Prostate gland (tissue), 2 donors: ENCODE data around the gene PNMA1. TPM values are rescaled to one million over a fixed set of nuclear protein-coding genes. Genes with fewer than 3 reads are reported as not detected.

Experiments used
- DNase-seq: peaks from one replicate; pipeline ENCODE4 v3.0.0-alpha.2; 2019; ENCODE audit warnings: low spot score
- H3K27ac ChIP-seq, 2 donors: fragments of 200-600 bp; sonication (generic); 2 replicates each; pipeline ENCODE4 v1.5.1; 2017 to 2019
- H3K27me3 ChIP-seq: fragments of 200-600 bp; sonication (generic); replicated peaks from 2 replicates; pipeline ENCODE4 v1.5.1; 2019; ENCODE audit not compliant: insufficient read depth
- H3K36me3 ChIP-seq, 2 donors: fragments of 200-600 bp; sonication (generic); 1 replicate in 1 of 2; 2 replicates in 1 of 2; pipeline versions ENCODE4 v1.5.1 to v1.8.1; 2017 to 2019
- H3K4me1 ChIP-seq: fragments of 200-600 bp; sonication (generic); replicated peaks from 2 replicates; pipeline ENCODE4 v1.5.1; 2019
- H3K4me3 ChIP-seq, 2 donors: fragments of 200-600 bp; sonication (generic); 2 replicates each; pipeline ENCODE4 v1.5.1; 2017 to 2019
- H3K9me3 ChIP-seq: fragments of 200-600 bp; sonication (generic); 2 replicates; pipeline ENCODE4 v1.5.1; 2017
- POLR2A ChIP-seq: fragments of 450-650 bp; IDR thresholded peaks from one replicate; pipeline ENCODE4 v1.6.1; 2016; ENCODE audit warnings: antibody characterized with exemption, mild to moderate bottlenecking
- POLR2AphosphoS5 ChIP-seq: sonication (generic); formaldehyde crosslinking; IDR thresholded peaks from one replicate; pipeline ENCODE4 v1.6.1; 2017; ENCODE audit warnings: antibody characterized with exemption
- WGBS: methylation state at CpG from one replicate; pipeline ENCODE4 v1.1.5; 2018; 5-methylcytosine and 5-hydroxymethylcytosine counted together
- intact Hi-C: fragments of 100-400 bp; cut with DNase I; formaldehyde crosslinking; loops from one replicate; pipeline ENCODE4 v1.14.2; 2022
- total RNA-seq, 2 donors: library from RNA; depleted of rRNA; stranded (reverse); fragments of >200 nt; gene quantifications; one replicate each; pipeline ENCODE4 v1.1.0, GENCODE V29; 2016
- TF ChIP-seq, protein P1 (sequence below), 4 experiments: fragments of 200-600 bp in 2 of 4; fragments of 450-650 bp in 2 of 4; sonication (generic) in 2 of 4; IDR thresholded peaks; 1 replicate in 3 of 4; 2 replicates in 1 of 4; pipeline ENCODE4 v1.5.1; 2016 to 2019; ENCODE audit warnings: antibody characterized with exemption in 4 of 4, mild to moderate bottlenecking in 2 of 4, moderate library complexity in 2 of 4

PNMA1 gene
- total RNA-seq, 2 donors from 2014 or later = 18.6 to 62.7 TPM

DNA sequence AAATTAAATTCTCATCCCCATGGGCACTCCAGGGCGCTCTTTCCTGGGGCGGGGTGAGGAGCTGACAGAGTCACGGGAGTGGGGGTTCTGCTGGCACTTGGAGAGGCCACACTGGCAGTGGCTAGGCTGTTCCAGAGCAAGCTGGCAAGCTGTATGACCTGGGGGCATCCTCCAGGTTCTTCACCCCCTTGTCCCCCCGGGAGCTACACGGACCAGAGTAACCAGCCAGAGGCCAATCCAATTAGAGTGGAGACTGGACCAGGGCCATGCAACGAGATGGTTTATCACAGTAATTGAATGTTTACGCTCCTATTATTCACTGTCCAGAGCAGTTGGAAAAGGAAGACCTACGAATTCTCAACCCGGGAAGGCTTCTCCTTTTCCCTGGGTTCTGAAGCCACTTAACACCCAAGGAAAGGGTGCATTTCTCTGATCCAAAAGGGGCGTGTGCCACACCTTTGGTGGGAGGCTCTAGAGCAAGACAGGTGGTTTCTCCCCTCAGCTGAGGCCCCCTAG, 43.8 kb upstream of the PNMA1 start:
- intact Hi-C loops = loop anchor here (5.0 kb wide), 1 partner anchor 36 kb away; no protein-coding TSS in a partner anchor
- peak overlapping the region; percentile 62 to 86 for H3K4me3 ChIP-seq
- H3K4me1 ChIP-seq = peaks cover 69% of the 10 kb centered on the region
- H3K9me3 ChIP-seq = no peaks in the 10 kb centered on the region
- no peak for DNase-seq
- no peaks in the 10 kb centered on the region for H3K27me3 ChIP-seq
- 23% methylated on average over 10 of the region's 10 CpGs for WGBS
- H3K36me3 ChIP-seq = no peaks in the 10 kb centered on the region
- H3K27ac ChIP-seq = peak overlapping the region; percentile 92 to 95
- TF ChIP-seq, protein P1, sequence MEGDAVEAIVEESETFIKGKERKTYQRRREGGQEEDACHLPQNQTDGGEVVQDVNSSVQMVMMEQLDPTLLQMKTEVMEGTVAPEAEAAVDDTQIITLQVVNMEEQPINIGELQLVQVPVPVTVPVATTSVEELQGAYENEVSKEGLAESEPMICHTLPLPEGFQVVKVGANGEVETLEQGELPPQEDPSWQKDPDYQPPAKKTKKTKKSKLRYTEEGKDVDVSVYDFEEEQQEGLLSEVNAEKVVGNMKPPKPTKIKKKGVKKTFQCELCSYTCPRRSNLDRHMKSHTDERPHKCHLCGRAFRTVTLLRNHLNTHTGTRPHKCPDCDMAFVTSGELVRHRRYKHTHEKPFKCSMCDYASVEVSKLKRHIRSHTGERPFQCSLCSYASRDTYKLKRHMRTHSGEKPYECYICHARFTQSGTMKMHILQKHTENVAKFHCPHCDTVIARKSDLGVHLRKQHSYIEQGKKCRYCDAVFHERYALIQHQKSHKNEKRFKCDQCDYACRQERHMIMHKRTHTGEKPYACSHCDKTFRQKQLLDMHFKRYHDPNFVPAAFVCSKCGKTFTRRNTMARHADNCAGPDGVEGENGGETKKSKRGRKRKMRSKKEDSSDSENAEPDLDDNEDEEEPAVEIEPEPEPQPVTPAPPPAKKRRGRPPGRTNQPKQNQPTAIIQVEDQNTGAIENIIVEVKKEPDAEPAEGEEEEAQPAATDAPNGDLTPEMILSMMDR (IDR thresholded peaks at IDR 0.05) = no peak
- TF ChIP-seq POLR2AphosphoS5 (no peak), POLR2A (no peak)

DNA sequence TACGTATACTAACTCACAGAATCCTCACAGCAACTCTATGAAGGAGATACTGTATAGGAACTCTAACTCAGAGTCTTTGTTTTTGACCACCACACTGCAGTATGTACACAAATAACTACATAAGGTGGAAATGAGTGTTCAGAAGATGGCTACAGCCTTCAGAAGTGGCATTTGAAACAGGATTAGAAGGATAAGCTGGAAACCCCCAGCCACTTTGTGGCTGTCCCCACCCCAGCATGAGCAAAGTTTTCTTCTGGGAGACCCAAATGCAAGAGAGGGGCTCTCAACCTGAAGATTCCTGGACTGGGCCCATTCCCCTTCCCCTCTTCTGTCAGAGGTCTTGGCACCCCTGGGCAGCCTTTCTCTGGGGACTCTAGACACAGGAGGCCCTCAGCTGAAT, 43.2 kb upstream of the PNMA1 start:
- intact Hi-C loops = loop anchor here (5.0 kb wide), 1 partner anchor 35 kb away; no protein-coding TSS in a partner anchor
- no peak for DNase-seq
- H3K4me3 ChIP-seq = peak overlapping the region in 1 of 2 donors; percentile 86
- H3K27me3 ChIP-seq = no peaks in the 10 kb centered on the region
- 87% methylated on average over 1 of the region's 1 CpG for WGBS
- H3K27ac ChIP-seq = peak overlapping the region; percentile 92 to 95
- TF ChIP-seq POLR2A = no peak
- TF ChIP-seq, protein P1 (IDR thresholded peaks at IDR 0.05) = no peak
- TF ChIP-seq POLR2AphosphoS5 = no peak
- peaks cover 69% of the 10 kb centered on the region for H3K4me1 ChIP-seq
- no peaks in the 10 kb centered on the region for H3K9me3 ChIP-seq
- no peaks in the 10 kb centered on the region for H3K36me3 ChIP-seq

DNA sequence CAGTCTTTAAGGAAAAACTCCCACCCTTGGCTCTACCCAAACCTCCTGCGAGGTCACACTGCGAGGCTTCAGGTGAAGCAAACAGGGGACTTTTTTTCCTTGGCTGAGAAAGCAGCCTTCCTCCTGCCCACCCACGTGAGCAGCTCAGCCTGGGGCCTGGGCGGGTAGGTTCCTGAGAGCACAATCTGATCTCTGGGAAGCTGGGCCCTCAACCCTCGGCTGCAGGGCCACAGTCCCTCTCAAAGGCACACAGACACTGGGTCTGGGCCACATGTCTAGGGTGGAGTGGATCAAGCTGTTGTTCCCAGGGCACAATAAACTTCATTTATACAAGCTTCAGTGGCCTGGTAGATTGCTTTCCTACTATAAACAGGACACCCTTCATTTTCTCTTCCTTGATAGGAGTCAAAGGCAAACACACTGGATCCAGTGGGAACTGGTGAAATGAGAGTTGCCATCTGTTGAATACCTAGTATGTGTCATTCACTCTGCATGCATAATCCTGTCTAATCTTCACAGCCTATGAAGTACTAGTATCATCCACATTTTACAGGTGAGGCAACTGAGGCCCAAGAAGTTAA, 41.3 kb upstream of the PNMA1 start:
- Histone ChIP-seq H3K4me3 (no peak overlapping the region), H3K27me3 (no peaks in the 10 kb centered on the region), H3K4me1 (peaks cover 73% of the 10 kb centered on the region), H3K36me3 (no peaks in the 10 kb centered on the region), H3K9me3 (no peaks in the 10 kb centered on the region), H3K27ac (peak overlapping the region; percentile 83 to 95)
- WGBS = 3% methylated on average over 5 of the region's 5 CpGs
- intact Hi-C loops = loop anchor here (5.0 kb wide), 1 partner anchor 33 kb away; no protein-coding TSS in a partner anchor
- TF ChIP-seq POLR2AphosphoS5 = peak; percentile 71
- peak; percentile 20 for TF ChIP-seq POLR2A
- TF ChIP-seq, protein P1 (IDR thresholded peaks at IDR 0.05) = no peak
- peak; percentile 69 for DNase-seq

DNA sequence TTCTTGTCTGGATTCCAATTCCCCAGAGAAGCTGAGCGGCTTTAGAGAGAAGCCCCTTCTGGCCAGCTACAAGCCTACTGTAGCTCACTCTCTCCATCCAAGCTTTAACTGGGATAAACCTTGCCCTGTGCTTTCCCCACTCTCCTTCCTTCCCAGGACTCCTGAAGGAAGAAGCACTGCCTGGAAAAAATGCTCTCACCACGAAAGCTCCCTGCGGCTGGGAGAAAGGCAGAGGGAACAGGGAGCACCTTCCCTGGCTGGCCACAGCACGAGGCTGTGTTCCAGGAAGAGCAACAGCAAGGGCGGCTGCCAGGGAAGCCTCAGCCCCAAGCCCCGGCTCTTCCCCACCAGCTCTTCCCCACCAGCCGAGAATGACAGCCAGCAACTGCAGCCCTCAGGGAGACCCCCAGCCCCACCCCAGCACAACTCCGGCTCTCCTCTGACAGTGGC, 40.8 kb upstream of the PNMA1 start:
- Histone ChIP-seq H3K27ac (peak overlapping the region; percentile 83 to 95), H3K9me3 (no peaks in the 10 kb centered on the region), H3K27me3 (no peaks in the 10 kb centered on the region), H3K4me1 (peaks cover 78% of the 10 kb centered on the region), H3K36me3 (no peaks in the 10 kb centered on the region), H3K4me3 (no peak overlapping the region)
- 20% methylated on average over 8 of the region's 8 CpGs for WGBS
- TF ChIP-seq POLR2A (no peak), POLR2AphosphoS5 (peak; percentile 18)
- TF ChIP-seq, protein P1 (IDR thresholded peaks at IDR 0.05) = no peak
- peak; percentile 62 for DNase-seq
- intact Hi-C loops = loop anchor here (5.0 kb wide), 1 partner anchor 33 kb away; no protein-coding TSS in a partner anchor
